GM21515 (cell line): ENCODE data around the gene SESTD1.
"Not testable (repeated sequence)": the region's sequence is repeated elsewhere in the genome, so short reads cannot be mapped to it uniquely, and the experiment has no call there.

ENCODE experiments used
- ATAC-seq: cut with Tn5 transposase; IDR thresholded peaks from one replicate; pipeline ENCODE4 v1.9.1; 2021; ENCODE audit not compliant: unreplicated experiment

SESTD1 gene

GRCh38 chr2:179123272-179123662, 141.4 kb downstream of the SESTD1 start:
- ATAC-seq = no peak

DNA sequence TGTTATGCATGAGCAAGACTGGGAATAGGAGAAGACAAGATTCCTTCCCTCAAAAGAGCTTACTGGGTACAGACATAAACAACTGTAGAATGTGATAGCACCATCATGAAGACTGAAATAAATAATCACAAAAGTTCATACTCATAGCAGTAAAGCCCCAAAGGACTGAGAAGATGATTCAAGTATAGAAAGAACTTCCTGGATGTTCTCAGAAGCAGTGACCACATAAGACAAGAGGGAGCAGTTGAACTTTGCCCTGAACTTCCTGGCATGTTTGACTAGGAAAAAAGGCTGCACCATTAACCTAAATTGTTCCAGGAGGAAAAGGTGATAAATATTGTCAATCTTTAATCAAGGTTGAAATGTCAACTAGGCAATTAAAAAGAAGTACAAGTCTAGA, 156.9 kb downstream of the SESTD1 start:
- no peak for ATAC-seq

DNA sequence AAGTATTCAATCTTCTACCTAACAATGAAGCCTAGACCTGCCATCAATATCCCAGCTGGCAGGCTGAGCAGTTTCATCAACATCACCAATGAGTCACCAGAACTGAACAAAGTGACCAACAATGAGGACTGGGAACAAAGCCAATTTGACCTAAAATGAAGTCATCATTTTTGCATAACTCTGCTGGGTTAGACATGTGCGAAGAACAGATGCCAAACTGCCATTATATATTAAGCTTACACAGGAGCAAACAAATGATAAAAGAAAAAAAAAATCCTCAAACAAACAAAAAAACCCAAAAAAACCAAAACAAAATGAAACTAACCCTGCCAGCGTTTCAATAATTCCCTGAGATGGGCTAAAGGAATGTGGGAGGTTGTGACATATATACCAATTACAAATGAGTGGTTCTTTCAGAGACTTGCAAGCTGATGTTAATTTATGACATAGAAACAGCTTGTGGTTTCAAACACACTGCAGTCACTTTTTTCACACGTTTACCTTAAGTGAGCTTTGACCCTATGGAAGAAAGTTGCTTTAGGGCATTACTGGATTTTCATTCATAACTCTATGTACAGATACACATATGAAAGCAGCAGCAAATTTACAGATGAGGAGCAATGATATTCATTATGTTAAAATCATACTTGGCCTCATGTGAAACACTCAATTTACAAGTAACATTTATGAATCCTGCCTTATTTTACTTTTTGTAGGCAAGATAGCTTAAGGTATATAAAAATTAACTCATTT, 157.8 kb downstream of the SESTD1 start:
- ATAC-seq = peak; percentile 57

GRCh38 chr2:179106342-179106675, 158.3 kb downstream of the SESTD1 start:
- ATAC-seq = no peak

DNA sequence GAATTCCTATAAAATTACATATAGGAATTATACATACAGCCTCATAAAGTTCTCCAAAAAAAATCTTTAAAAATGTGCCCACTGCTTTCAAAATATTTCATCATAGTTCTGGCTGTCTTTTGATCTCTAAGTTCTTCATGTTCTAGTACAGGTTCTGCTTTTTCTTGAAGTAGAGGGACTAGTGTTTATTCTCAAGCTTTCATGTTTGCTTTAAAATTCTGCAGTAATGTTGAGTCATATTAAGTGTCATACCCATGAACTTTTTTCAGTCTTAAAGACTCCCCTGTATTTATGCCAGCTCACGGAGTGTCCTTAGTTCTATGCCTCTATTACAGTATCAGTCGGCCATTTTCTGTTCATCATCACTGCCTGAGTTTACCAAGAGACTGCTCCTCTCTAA, 159.9 kb downstream of the SESTD1 start:
- ATAC-seq = no peak

DNA sequence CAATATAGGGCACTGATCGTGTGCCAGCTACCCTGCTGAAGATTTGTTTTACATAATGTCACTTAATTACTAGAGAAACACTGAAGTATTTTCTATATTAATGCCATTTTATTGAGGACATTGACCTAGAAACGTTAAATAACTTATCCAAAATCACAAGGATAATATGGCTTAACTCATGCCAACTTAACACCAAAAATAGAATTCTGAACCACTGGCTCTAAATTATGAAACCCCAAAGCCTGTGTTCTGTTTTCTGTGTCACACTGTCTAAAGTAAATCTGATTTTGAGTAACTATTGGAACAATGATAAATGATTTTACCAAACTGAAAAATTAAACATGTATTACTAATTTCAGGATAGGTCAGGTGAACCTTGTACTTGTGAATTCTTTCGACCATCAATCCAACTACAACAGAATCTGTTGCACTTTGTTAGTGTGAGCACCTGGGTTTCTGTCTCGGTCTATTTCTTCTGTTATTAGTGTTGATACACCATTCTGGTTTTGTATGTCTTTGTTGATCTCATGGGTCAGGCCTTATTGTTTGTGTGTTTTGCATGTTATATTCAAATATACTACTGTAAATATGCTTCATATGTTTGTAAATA, 166.4 kb downstream of the SESTD1 start:
- ATAC-seq = no peak

- no peak for ATAC-seq
These were observed 167.5 kb downstream of the SESTD1 start for GRCh38 chr2:179097131-179097530.

DNA sequence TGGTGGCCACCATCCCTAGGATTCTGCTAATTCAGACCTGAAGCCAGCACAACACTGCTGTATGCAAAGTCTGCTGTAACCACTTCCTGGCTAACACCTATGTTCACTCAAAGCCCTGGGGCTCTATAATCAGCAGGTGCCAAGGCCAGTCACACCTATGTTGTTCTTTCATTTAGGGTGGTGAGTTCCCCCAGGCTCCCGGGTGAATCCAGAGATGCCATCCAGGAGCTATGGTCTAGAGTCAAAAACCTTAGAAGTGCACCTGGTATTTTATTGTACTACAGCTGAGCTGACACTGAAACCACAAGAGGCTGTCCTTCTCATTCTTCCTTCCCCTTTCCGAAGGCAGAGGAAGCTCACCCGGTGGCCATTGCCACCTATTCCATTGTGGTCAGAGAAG, 168.5 kb downstream of the SESTD1 start:
- peak; percentile 95 for ATAC-seq

DNA sequence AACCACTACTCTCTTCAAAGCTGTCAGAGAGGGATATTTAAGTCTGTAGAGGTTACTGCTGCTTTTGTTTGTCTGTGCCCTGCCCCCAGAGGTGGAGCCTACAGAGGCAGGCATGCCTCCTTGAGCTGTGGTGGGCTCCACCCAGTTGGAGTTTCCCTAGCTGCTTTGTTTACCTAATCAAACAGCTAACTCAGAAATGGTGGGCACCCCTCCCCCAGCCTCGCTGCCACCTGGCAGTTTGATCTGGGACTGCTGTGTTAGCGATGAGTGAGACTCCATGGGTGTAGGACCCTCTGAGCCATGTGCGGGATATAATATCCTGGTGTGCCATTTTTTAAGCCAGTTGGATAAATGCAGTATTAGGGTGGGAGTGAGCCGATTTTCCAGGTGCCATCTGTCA, 171.7 kb downstream of the SESTD1 start:
- not testable (repeated sequence) for ATAC-seq

- ATAC-seq = no peak
These were observed 181.9 kb downstream of the SESTD1 start for GRCh38 chr2:179082697-179083096.

- no peak for ATAC-seq
These were observed 182.7 kb downstream of the SESTD1 start for GRCh38 chr2:179081954-179082353.

GRCh38 chr2:179072527-179072926, 192.1 kb downstream of the SESTD1 start:
- ATAC-seq = no peak

DNA sequence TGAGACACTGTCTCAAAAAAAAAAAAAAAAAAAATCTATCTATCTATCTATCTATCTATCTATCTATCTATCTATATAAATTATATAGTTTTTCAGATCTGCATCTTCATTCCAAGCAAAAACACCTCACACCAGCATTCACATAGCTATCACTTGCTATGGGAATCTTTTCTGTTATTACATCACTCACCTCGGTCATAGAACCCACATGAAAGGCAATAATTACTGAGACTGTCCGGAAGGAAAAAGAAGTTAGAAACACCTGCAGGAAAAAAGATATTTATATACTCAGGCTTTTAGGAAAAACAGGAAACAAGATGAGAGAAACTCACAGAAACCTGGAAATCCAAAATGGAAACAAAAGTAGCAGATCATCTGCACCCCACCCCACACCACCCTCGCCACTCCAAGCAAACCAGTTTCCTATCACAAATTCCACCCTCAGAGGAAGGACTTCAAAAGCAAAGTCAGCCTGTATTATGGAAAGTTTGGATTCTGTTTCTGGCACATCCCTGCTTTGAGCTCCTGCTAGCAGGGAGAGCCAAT, 192.7 kb downstream of the SESTD1 start:
- ATAC-seq = no peak

DNA sequence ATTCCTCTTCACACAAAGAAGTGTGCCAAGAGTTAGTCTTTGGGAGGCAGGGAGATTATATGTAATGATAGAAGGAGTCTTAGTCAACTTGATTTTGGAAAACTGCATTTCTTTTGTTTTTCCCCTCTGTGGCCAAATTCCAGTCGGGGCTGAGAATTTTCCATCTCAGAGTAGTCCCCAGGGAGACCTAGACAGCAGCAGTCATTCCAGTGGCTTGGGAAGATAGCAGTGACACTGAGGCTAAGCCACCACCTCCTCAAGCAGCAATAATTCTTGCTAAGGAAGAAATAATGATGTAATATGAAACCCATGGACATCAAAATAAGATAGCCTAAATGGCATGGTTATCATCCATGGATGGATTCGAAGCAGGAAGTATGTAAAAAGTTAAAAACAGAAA, 193.7 kb downstream of the SESTD1 start:
- no peak for ATAC-seq

DNA sequence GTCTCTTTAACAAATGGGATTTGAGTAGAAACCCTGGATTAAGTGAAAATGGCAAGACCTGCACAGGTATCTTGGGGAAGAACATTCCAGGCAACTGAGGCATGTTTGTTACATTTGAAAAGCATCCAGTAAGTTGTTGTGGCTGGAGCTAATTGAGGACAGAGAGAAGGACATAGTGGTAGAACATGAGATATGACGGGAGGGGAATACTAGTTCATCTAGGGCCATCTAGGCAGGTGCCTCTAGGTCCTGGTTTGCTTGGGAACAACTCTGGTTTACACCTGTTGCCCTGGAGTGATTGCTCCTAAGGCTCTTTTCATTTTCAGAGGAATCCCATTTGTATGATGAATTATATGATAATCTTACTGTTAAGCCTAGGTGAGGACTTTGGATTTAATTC, 194.9 kb downstream of the SESTD1 start:
- ATAC-seq = no peak

DNA sequence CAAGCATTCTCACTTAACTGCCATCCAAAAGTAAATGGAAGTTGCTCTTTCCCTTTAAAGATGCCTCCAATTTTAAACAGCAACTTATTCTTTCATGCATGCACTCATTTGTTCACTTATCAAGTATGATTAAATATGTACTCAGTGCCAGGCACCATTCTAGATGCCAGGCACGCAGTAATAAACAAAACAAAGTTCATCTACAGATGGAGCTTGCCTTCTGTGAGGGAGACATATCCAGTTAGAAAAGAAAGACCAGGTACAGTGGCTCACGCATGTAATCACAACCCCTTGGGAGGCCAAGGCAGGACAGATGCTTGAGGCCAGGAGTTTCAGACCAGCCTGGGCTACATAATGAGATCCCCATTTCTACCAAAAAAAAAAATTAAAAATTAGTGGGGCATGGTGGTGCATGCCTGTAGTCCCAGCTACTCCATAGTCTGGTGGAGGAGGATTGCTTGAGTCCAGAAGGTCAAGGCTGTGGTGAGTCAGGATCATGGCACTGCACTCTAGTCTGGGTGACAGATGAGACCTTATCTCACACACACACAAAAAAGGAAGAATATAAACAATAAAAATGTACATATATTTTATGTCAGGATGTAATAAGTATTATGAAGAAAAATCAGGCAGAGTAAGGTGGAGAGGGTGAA, 195.5 kb downstream of the SESTD1 start:
- no peak for ATAC-seq

DNA sequence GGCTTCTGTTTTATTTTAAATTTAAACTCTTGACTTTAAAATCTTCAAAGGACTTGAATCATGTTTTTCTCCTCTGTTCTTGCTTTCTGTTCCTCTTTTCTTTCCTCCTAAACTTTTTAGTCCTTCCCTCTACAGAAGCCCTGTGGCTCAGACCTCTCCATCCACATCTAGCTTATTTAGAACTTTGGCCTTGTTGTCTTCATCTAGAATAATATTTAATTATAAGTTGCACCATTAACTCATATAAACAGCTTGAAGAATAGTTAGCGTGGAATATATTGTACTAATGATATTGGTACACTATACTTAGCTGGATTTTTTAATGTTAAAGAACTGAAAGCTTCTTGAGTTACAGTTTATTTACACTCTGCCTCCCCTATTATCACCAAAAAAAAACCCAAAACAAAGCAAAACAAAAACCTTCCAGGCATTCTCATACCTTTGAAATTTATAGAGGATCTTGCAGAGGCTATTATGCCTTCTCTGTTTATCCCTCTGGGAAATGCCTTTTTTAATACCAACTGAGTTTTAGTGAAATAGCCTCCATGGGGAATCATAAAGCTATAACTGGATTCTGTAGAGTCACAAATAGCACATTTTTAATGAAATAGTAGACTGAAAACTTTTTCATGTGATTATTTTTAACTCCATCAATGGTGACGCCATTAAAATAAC, 205.5 kb downstream of the SESTD1 start:
- ATAC-seq = peak; percentile 88

- ATAC-seq = no peak
These were observed 206.9 kb downstream of the SESTD1 start for GRCh38 chr2:179057737-179058136.

GRCh38 chr2:179053568-179053967, 211.1 kb downstream of the SESTD1 start:
- not testable (repeated sequence) for ATAC-seq
